AG09309 (cell line): ENCODE measurements around the gene MORN2.

Experiments used
- DNase-seq: peaks from one replicate; pipeline ENCODE4 v3.0.0-alpha.2; 2010; ENCODE audit warnings: low read depth
- H3K4me3 ChIP-seq: 2 replicates; pipeline ENCODE4 v1.5.1; 2011; ENCODE audit warnings: mild to moderate bottlenecking, low read depth, low read length, moderate library complexity; ENCODE audit not compliant: control insufficient read depth
- TF ChIP-seq, protein P1 (sequence below): IDR thresholded peaks from 2 replicates; pipeline ENCODE4 v1.5.1; 2011; ENCODE audit warnings: mild to moderate bottlenecking, low read depth, low read length, inconsistent platforms; ENCODE audit not compliant: insufficient read depth, control insufficient read depth; ENCODE audit errors: missing control alignments

Gene MORN2

DNA sequence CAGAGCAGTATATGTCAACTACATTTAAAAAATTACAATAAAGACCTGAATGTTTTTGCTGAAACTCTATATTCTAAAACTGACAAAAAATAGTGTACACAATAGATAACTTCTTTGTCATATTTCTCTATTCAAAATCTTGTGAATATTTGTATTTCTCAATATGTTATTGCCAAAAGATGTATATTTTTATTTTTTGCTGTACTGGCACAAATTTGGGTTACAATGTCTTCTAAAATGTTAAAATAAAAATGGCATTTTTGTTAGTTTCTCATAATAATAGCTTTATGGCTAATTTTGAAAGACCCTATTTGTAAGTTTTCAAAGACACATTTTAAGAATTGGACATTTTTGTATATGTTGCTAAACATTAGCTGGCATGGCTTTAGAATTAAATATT lies 13.3 kb downstream of the MORN2 start:
- TF ChIP-seq, protein P1, sequence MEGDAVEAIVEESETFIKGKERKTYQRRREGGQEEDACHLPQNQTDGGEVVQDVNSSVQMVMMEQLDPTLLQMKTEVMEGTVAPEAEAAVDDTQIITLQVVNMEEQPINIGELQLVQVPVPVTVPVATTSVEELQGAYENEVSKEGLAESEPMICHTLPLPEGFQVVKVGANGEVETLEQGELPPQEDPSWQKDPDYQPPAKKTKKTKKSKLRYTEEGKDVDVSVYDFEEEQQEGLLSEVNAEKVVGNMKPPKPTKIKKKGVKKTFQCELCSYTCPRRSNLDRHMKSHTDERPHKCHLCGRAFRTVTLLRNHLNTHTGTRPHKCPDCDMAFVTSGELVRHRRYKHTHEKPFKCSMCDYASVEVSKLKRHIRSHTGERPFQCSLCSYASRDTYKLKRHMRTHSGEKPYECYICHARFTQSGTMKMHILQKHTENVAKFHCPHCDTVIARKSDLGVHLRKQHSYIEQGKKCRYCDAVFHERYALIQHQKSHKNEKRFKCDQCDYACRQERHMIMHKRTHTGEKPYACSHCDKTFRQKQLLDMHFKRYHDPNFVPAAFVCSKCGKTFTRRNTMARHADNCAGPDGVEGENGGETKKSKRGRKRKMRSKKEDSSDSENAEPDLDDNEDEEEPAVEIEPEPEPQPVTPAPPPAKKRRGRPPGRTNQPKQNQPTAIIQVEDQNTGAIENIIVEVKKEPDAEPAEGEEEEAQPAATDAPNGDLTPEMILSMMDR: no peak
- DNase-seq: no peak
- no peak overlapping the region for H3K4me3 ChIP-seq

DNA sequence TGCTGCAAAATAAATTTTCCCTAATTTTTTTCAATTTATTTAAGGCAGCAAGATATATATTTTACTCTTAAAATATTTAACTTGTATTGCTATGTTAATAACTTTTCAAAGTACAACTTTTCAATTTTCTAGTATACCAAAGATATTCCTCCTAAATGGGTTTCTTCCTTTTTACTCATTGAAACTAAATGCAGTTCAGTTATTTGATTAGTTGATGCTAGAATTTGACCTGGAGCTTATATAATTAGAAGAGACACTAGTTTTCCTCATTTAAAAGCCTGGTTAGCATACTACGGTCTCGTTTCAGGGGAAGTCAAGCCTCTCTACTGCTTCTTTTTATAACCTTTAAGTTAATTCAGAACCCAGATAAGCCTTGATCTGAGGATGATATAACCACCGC lies 13.8 kb downstream of the MORN2 start, which contains the start of gene ARHGEF33:
Gene ARHGEF33, plus strand, starts transcription at position 301 of the 400 bp plus-strand sequence. CDS start 29,573 bp downstream, outside the sequence.
- no peak within 1 kb of the TSS for H3K4me3 ChIP-seq
- TF ChIP-seq, protein P1: no peak

DNA sequence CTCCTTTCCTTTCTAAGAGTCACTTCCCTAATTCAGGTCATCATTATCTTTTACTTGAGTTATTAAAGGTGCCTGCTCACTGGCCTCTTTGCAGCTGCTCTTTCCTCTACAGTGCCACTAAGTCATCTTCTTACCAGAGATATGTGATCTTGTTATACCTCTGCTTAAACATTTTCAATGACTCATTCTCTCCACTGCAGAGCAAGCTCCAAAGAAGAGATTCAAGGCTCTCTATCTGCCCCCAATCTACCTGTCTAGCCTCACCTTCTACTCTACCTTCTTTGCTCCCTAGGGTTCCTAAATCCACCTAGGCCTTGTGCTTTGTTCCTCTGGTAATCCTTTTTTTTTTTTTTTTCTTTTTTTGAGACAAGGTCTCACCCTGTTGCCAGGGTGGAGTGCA lies 17.0 kb downstream of the MORN2 start:
- TF ChIP-seq, protein P1: no peak
- H3K4me3 ChIP-seq: no peak overlapping the region
- DNase-seq: no peak

More for the DNA sequence above, 13.8 kb downstream of the MORN2 start, which contains the start of gene ARHGEF33:
- DNase-seq: no peak

DNA sequence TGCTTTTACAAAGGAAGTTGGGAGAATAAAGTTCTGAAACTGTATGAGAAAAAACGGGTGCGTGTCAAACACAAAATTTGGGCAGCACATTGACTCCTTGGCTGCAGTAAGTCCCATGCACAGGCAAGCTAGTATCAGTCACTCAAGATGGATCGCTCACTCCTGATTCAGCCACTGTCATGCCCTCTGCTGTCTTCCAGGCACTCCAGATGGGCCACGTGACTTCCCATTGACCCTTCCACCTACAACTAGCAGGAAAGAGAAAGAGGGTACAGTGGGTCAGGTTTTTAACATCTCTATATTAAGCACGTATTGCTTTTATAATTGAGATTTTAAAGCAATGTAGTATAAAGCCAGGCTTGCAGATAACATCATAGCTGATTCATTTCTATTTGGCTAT lies 22.5 kb downstream of the MORN2 start:
- no peak for DNase-seq
- no peak overlapping the region for H3K4me3 ChIP-seq
- TF ChIP-seq, protein P1: no peak

DNA sequence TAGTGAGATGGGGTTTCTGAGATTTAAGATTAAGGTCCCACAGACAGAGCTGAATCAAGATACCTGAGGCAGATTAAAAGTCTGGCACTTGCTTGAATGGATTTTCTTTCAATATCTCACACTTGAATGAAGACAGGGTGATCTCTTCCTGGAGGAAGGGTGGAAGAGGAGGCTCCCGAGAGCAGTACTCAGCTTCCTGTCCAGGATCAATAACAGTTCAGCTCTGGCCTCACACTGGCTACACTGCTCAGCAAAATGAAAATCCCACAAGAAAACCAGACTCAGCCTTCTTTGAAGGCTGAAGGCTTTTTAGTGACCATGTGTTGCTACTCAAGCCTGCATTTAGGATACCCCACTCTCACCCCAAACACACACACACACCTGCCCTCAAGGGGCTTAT lies 24.9 kb downstream of the MORN2 start:
- DNase-seq: no peak
- H3K4me3 ChIP-seq: no peak overlapping the region
- TF ChIP-seq, protein P1: no peak

DNA sequence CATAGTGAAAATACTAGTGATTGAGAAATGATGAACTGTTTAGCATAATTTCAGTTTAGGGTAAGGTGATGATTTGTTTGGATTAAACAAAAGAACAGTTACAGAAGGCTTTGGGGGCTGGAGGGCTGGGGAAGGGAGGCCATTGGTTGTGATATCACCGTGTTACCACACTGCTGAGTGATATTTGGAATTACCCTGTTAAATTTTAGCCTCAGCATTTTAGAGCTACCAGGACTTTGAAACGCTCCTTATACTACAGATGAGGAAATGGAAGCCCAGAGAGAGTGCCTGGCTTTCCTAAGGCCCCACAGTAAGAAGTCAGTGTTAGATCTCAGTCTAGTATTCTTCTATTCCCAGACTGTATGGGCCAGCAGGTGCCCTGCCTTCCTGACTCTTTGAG lies 29.5 kb downstream of the MORN2 start:
- TF ChIP-seq, protein P1: no peak
- DNase-seq: no peak
- H3K4me3 ChIP-seq: no peak overlapping the region

DNA sequence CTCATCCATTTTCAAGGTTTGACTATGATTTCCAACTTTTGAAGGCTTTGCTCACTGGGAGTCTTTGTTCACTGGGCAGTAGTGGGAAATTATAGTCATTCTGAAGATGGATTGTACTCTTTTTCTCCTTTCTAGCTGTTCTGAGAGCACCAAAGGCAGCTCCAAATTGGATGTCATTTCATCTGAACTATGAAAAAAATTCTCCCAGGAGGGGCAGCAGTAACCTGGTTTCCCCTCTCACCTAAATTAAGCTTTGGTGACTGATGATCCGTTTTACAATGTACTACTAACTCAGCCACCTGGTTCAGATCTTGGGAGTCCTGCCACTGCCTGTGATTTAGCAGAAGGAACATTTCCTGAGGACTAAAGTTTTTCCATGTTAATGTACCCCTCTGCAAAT lies 31.5 kb downstream of the MORN2 start:
- TF ChIP-seq, protein P1: no peak

More for the DNA sequence above, 31.5 kb downstream of the MORN2 start:
- DNase-seq: no peak
- H3K4me3 ChIP-seq: no peak overlapping the region
